ENCODE results near the gene AK3. TPM values are rescaled to one million over a fixed set of nuclear protein-coding genes. Genes with fewer than 3 reads are reported as not detected.
"Not testable (repeated sequence)": the region's sequence is repeated elsewhere in the genome, so short reads cannot be mapped to it uniquely, and the experiment has no call there.

AK3 gene
- total RNA-seq, result 54.4 and 72.5 TPM in 2 replicates

DNA sequence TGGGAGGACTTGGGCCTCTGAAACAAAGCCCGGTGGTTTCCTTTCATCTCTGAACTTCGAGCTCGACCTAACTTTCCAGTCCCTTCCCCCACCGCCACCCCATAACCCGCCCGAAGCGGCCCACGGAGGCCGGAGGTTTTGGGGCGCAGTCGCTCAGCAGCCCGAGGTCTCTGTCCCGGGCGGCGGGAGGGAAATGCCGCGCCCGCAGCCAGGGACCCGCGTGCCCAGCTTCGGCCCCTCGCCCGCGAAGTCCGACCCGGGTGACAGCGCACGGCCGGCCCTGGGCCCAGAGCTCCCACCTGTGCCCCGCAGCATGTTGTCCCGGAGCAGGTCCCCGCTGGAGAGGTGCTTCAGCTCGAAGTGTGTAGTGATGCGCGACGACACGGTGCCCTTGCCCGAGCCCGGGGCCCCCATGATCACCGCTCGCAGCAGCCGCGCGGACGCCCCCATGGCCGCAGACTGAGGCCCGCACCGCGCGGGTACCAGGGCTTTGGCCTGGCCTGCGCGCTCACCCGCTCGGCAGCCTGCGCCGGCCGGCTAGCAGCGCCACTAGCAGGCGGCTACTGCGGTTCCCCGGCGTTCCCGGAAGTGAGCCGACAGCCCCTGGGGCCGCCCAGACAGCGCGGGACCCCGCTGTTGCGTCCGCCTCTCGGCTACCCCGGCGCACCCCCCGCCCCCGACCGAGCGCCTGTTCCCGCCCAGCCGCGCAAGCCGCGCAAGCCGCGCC, at the start of gene AK3:
Gene AK3 (minus strand): TSS at position 565 of the 727 bp plus-strand sequence. CDS start 115 bp downstream, at position 450.
- H3K4me3 ChIP-seq (ENCODE audit: low read depth, low read length), result peak within 1 kb of the TSS; percentile 83
- TF ChIP-seq, protein P1, sequence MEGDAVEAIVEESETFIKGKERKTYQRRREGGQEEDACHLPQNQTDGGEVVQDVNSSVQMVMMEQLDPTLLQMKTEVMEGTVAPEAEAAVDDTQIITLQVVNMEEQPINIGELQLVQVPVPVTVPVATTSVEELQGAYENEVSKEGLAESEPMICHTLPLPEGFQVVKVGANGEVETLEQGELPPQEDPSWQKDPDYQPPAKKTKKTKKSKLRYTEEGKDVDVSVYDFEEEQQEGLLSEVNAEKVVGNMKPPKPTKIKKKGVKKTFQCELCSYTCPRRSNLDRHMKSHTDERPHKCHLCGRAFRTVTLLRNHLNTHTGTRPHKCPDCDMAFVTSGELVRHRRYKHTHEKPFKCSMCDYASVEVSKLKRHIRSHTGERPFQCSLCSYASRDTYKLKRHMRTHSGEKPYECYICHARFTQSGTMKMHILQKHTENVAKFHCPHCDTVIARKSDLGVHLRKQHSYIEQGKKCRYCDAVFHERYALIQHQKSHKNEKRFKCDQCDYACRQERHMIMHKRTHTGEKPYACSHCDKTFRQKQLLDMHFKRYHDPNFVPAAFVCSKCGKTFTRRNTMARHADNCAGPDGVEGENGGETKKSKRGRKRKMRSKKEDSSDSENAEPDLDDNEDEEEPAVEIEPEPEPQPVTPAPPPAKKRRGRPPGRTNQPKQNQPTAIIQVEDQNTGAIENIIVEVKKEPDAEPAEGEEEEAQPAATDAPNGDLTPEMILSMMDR (IDR thresholded peaks at IDR 0.05; ENCODE audit: insufficient read depth, low read depth, low read length), result peak; percentile 26
- DNase-seq (ENCODE audit: low read depth), result peak; percentile 90

DNA sequence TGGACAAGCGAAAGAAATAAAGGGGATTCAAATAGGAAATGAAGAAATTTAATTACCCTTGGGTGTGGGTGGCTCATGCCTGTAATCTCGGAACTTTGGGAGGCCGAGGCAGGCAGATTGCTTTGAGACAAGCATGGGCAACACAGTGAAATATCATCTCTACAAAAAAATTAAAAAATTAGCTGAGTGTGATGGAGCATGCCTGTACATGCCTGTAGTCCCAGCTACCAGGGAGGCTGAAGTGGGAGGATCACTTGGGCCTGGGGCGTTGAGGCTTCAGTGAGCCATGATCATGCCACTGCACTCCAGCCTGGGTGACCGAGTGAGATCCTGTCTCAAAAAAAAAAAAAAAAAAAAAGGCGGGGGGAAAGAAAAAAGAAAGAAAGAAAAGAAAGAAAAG, 47.7 kb upstream of the AK3 start:
- TF ChIP-seq, protein P1 (IDR thresholded peaks at IDR 0.05; ENCODE audit: insufficient read depth, low read depth, low read length), result no peak
- no peak for DNase-seq (ENCODE audit: low read depth)
- no peak overlapping the region for H3K4me3 ChIP-seq (ENCODE audit: low read depth, low read length)

DNA sequence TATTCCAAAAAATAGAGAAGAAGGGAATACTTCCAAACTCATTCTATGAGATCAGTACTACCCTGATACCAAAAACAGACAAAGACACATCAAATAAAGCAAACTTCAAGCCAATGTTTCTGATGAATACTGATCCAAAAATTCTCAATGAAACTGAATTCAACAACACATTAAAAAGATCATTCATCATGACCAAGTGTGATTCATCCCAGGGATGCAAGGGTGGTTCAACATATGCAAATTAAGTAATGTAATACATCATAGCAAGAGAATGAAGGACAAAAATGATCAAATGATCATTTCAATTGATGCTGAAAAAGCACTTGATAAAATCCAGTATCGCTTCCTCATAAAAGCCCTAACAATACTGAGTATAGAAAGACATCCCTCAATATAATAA, 46.9 kb upstream of the AK3 start:
- TF ChIP-seq, protein P1 (IDR thresholded peaks at IDR 0.05; ENCODE audit: insufficient read depth, low read depth, low read length), result no peak
- no peak for DNase-seq (ENCODE audit: low read depth)
- H3K4me3 ChIP-seq (ENCODE audit: low read depth, low read length), result no peak overlapping the region

DNA sequence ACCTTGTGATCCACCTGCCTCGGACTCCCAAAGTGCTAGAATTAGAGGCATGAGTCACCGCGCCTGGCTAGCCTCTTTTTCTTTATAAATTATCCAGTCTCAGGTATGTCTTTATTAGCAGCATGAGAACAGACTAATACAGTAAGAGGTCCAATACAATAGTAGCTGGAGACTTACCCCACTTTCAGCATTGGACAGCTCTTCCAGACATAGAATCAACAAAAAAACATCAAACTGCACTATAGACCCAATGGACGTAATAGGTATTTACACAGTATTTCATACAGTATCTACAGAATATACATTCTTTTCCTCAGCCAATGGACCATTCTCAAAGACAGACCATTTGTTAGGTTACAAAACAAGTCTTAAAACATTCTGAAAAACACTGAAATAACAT, 45.6 kb upstream of the AK3 start:
- no peak overlapping the region for H3K4me3 ChIP-seq (ENCODE audit: low read depth, low read length)
- TF ChIP-seq, protein P1 (IDR thresholded peaks at IDR 0.05; ENCODE audit: insufficient read depth, low read depth, low read length), result no peak

DNA sequence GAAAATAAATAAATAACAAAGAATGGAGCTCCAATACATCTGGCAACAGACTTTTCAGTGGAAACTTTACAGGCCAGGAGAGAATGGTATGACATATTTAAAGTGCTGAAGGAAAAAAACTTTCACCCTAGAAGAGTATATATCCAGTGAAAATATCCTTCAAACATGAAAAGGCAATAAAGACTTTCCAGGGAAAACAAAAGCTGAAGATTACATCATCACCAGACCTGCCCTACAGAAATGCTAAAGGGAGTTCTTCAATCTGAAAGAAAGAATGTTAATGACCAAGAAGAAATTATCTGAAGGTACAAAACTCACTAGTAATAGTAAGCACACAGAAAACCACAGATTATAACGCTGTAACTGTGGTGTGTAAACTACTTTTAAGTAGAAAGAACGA, 43.4 kb upstream of the AK3 start:
- TF ChIP-seq, protein P1 (IDR thresholded peaks at IDR 0.05; ENCODE audit: insufficient read depth, low read depth, low read length), result no peak
- H3K4me3 ChIP-seq (ENCODE audit: low read depth, low read length), result no peak overlapping the region
- no peak for DNase-seq (ENCODE audit: low read depth)

More for the DNA sequence above, 45.6 kb upstream of the AK3 start:
- no peak for DNase-seq (ENCODE audit: low read depth)

DNA sequence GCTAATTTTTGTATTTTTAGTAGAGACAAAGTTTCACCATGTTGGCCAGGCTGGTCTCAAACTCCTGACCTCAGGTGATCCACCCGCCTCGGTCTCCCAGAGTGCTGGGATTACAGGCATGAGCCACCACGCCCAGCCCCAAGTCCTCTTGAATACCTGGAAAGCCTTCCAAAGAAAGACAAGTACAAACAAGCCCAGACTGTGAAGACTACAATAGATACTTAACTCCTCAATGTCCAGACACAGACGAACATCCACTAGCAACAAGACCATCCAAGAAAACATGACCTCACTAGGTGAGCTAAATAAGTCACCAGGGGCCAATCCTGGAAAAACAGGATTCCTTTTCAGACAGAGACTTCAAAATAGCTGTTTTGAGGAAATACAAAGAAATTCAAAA, 42.2 kb upstream of the AK3 start:
- not testable (repeated sequence) for DNase-seq (ENCODE audit: low read depth); H3K4me3 ChIP-seq (ENCODE audit: low read depth, low read length)

DNA sequence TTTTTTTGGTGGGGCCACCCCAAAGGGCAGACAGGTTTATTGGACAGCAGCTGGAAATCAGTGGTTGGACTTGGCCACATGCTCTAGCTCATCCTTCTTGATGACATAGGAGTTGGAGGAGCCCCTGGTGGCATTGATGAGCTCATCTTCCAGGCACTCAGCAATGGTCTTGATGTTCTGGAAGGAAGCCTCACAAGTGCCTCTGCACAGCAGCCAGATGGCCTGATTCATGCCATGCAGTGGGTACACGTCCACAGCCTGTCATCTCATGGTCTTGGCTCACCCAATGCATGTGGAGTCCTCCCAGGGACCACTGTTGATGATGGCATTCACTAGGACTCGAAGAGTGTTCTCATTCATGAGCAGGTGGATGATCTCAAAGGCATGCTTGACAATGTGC, 40.4 kb upstream of the AK3 start:
- TF ChIP-seq, protein P1 (IDR thresholded peaks at IDR 0.05; ENCODE audit: insufficient read depth, low read depth, low read length), result no peak
- H3K4me3 ChIP-seq (ENCODE audit: low read depth, low read length), result no peak overlapping the region
- no peak for DNase-seq (ENCODE audit: low read depth)

Measured in fibroblast of villous mesenchyme (primary cell).